HepG2 (cell line): ENCODE measurements around the gene SPRR2F. TPM values are rescaled to one million over a fixed set of nuclear protein-coding genes. Genes with fewer than 3 reads are reported as not detected.
"Not testable (repeated sequence)": the region's sequence is repeated elsewhere in the genome, so short reads cannot be mapped to it uniquely, and the experiment has no call there.

Experiments used
- ATAC-seq: fragments of 200-7000 bp; cut with Tn5 transposase; 3 replicates; pipeline ENCODE4 v1.9.1; 2020; ENCODE audit warnings: mild to moderate bottlenecking, moderate library complexity
- BruUV-seq: library from RNA; stranded (reverse); fragments of 400-500 nt; replicated peaks from 2 replicates; lab custom pipeline; 2021; lab: Mats Ljungman, UMichigan
- CTCF ChIA-PET: fragments of 300-600 bp; formaldehyde crosslinking; extraction: SDS; loops from one replicate; lab custom pipeline; 2021; ENCODE audit warnings: low total read pairs, inconsistent platforms, low intra/inter-chr PET ratio; lab: Yijun Ruan, JAX
- POLR2A ChIA-PET: fragments of 350-600 bp; sonication (Branson Sonifier 250); formaldehyde crosslinking; loops from one replicate; lab custom pipeline; 2020; ENCODE audit warnings: antibody characterized with exemption, inconsistent platforms; lab: Yijun Ruan, JAX
- DNase-seq: peaks from one replicate; pipeline ENCODE4 v3.0.0-alpha.2; 2015; ENCODE audit warnings: low spot score
- FAIRE-seq: peaks from 3 replicates; lab custom pipeline; 2011; peaks lifted over from hg19 to GRCh38; lab: Jason Lieb, UNC
- H2AFZ ChIP-seq: one replicate; pipeline ENCODE4 v1.6.1; 2011; ENCODE audit warnings: low read length, inconsistent platforms
- H3K27ac ChIP-seq: fragments of 300-600 bp; 3 replicates; pipeline ENCODE4 v1.8.0; 2011; ENCODE audit warnings: mixed run types, mild to moderate bottlenecking, mixed read lengths, low read length, inconsistent platforms; ENCODE audit not compliant: insufficient read depth; ENCODE audit errors: extremely low read length
- H3K27me3 ChIP-seq, 2 experiments: fragments of 200-600 bp in 1 of 2; 2 replicates in 1 of 2; 3 replicates in 1 of 2; pipeline versions ENCODE4 v1.6.0 to v1.8.0; 2011; ENCODE audit warnings: low read length in 2 of 2, mild to moderate bottlenecking in 2 of 2, moderate library complexity in 2 of 2, inconsistent platforms in 1 of 2; ENCODE audit not compliant: insufficient read depth in 2 of 2, control insufficient read depth in 1 of 2
- H3K36me3 ChIP-seq, 2 experiments: fragments of 200-600 bp in 1 of 2; replicated peaks in 1 of 2; 2 replicates in 1 of 2; 3 replicates in 1 of 2; pipeline versions ENCODE4 v1.5.1 to v1.8.0; 2011; ENCODE audit warnings: low read length in 2 of 2, inconsistent platforms in 1 of 2; ENCODE audit not compliant: insufficient read depth in 2 of 2, control insufficient read depth in 1 of 2
- H3K4me1 ChIP-seq: 2 replicates; pipeline ENCODE4 v1.5.1; 2012; ENCODE audit warnings: low read length, inconsistent platforms; ENCODE audit not compliant: insufficient read depth
- H3K4me2 ChIP-seq: 2 replicates; pipeline ENCODE4 v1.6.0; 2011; ENCODE audit warnings: low read depth, low read length, inconsistent platforms
- H3K4me3 ChIP-seq, 3 experiments: fragments of 200-600 bp in 1 of 3; sonication (generic), shearing (Covaris generic) in 1 of 3; replicated peaks in 1 of 3; 2 replicates each; pipeline ENCODE4 v1.5.1; 2011 to 2016; ENCODE audit warnings: low read length in 3 of 3, inconsistent platforms in 2 of 3, low read depth in 2 of 3, mild to moderate bottlenecking in 2 of 3, control low read depth in 1 of 3, mixed read lengths in 1 of 3; ENCODE audit not compliant: insufficient read depth in 1 of 3
- H3K79me2 ChIP-seq: one replicate; pipeline ENCODE4 v1.6.1; 2011; ENCODE audit warnings: low read length, inconsistent platforms; ENCODE audit not compliant: insufficient read depth
- H3K9ac ChIP-seq: 2 replicates; pipeline ENCODE4 v1.6.0; 2011; ENCODE audit warnings: mild to moderate bottlenecking, low read depth, low read length, inconsistent platforms; ENCODE audit not compliant: insufficient read depth
- H3K9me3 ChIP-seq: 2 replicates; pipeline ENCODE4 v1.5.1; 2012; ENCODE audit warnings: mild to moderate bottlenecking, low read length
- H4K20me1 ChIP-seq: 2 replicates; pipeline ENCODE4 v1.6.0; 2011; ENCODE audit warnings: inconsistent platforms, mild to moderate bottlenecking, low read length, moderate library complexity; ENCODE audit not compliant: insufficient read depth
- NAIF1 ChIP-seq: sonication (generic); formaldehyde crosslinking; IDR thresholded peaks from 2 replicates; pipeline ENCODE4 v1.5.0; 2020; ENCODE audit warnings: mild to moderate bottlenecking, missing genetic modification reagents, borderline replicate concordance
- NR0B2 ChIP-seq: sonication (generic); formaldehyde crosslinking; IDR thresholded peaks from 2 replicates; pipeline ENCODE4 v1.4.0; 2020; ENCODE audit warnings: mild to moderate bottlenecking, missing genetic modification reagents
- ZSCAN20 ChIP-seq: sonication (generic); formaldehyde crosslinking; IDR thresholded peaks from 2 replicates; pipeline ENCODE4 v1.4.0; 2020; ENCODE audit warnings: missing genetic modification reagents, mild to moderate bottlenecking, borderline replicate concordance
- WGBS: methylation state at CpG from one replicate; pipeline ENCODE4 v1.1.6; 2017; ENCODE audit warnings: low lambda C conversion rate; 5-methylcytosine and 5-hydroxymethylcytosine counted together
- in situ Hi-C: cut with HindIII; loops from 2 replicates; pipeline ENCODE4 v1.10.0; 2017; ENCODE audit warnings: low pct_unique_long_range_greater_than_20kb; ENCODE audit not compliant: extremely low pct_ligation_motif_present
- intact Hi-C: fragments of 100-400 bp; cut with micrococcal nuclease; formaldehyde crosslinking; loops from one replicate; pipeline ENCODE4 v1.10.0; 2022; ENCODE audit not compliant: unreplicated experiment
- polyA plus RNA-seq, 8 experiments: library from polyadenylated mRNA; depleted of rRNA in 3 of 8; stranded (reverse) in 7 of 8; unstranded in 1 of 8; fragments of >200 nt; fragmentation: Illumina TruSeq in 4 of 8; extraction: Trizol in 4 of 8; gene quantifications; 2 replicates each; pipeline versions ENCODE4 v1.2.1 to v1.2.3, GENCODE V29; 2011 to 2016; ENCODE audit warnings: low read depth in 4 of 8, missing spikeins in 1 of 8, mixed read lengths in 1 of 8; ENCODE audit not compliant: insufficient read depth in 1 of 8
- total RNA-seq, 5 experiments: library from RNA; depleted of rRNA; stranded (reverse); fragments of >200 nt; fragmentation: Illumina TruSeq; extraction: Trizol; gene quantifications; 2 replicates each; pipeline ENCODE4 v1.2.3, GENCODE V29; 2016; ENCODE audit warnings: low read depth in 1 of 5

Gene SPRR2F
- total and polyA plus RNA-seq, 2 of the 13 experiments (the other 11 are each of a cell fraction or from before 2014, with no cell fraction given), result not detected

GRCh38 chr1:153127296-153127695 is 14.0 kb upstream of the SPRR2F start:
- TF ChIP-seq NAIF1 (CRISPR knock-in tag) (no peak), ZSCAN20 (CRISPR knock-in tag) (no peak)
- TF ChIP-seq, all 625 proteins: peak for 0
- Histone ChIP-seq H3K79me2 (no peaks in the 10 kb centered on the region), H3K4me1 (no peaks in the 10 kb centered on the region), H3K27me3 (no peaks in the 10 kb centered on the region), H3K9ac (no peak overlapping the region), H3K36me3 (no peaks in the 10 kb centered on the region), H4K20me1 (no peaks in the 10 kb centered on the region), H3K9me3 (no peaks in the 10 kb centered on the region), H3K4me3 (no peak overlapping the region), H3K27ac (no peak overlapping the region), H3K4me2 (no peak overlapping the region), H2AFZ (no peak overlapping the region)
- in situ Hi-C loops, result no loop called here
- no TSS peak for BruUV-seq
- ChIA-PET CTCF (no interaction called here), POLR2A (no interaction called here)
- FAIRE-seq, result no peak
- DNase-seq, result no peak
- intact Hi-C loops, result no loop called here
- ATAC-seq, result no peak
- WGBS, result 7% methylated on average over 2 of the region's 2 CpGs

GRCh38 chr1:153125536-153125935 is 12.2 kb upstream of the SPRR2F start:
- H3K4me2 ChIP-seq, result no peak overlapping the region
- H3K4me3 ChIP-seq, result no peak overlapping the region
- FAIRE-seq, result no peak
- H3K27me3 ChIP-seq, result no peaks in the 10 kb centered on the region
- intact Hi-C loops, result no loop called here
- H4K20me1 ChIP-seq, result no peaks in the 10 kb centered on the region
- 33% methylated on average over 1 of the region's 1 CpG for WGBS
- BruUV-seq, result no TSS peak
- no peak for TF ChIP-seq NR0B2
- TF ChIP-seq, all 625 proteins: peak for 0
- H3K9me3 ChIP-seq, result no peaks in the 10 kb centered on the region
- no peaks in the 10 kb centered on the region for H3K79me2 ChIP-seq
- no peak overlapping the region for H3K9ac ChIP-seq
- H3K36me3 ChIP-seq, result no peaks in the 10 kb centered on the region
- no peaks in the 10 kb centered on the region for H3K4me1 ChIP-seq
- ChIA-PET CTCF (no interaction called here), POLR2A (no interaction called here)
- no peak overlapping the region for H3K27ac ChIP-seq
- H2AFZ ChIP-seq, result no peak overlapping the region
- DNase-seq, result no peak
- in situ Hi-C loops, result no loop called here
- ATAC-seq, result no peak

GRCh38 chr1:153123793-153124192 is 10.5 kb upstream of the SPRR2F start:
- H3K27me3 ChIP-seq, H3K36me3 ChIP-seq, POLR2A ChIA-PET, CTCF ChIA-PET, intact Hi-C loops, H3K4me1 ChIP-seq, H2AFZ ChIP-seq, H3K79me2 ChIP-seq, H3K4me2 ChIP-seq, in situ Hi-C loops, H3K4me3 ChIP-seq, FAIRE-seq, ATAC-seq, H3K9me3 ChIP-seq, H4K20me1 ChIP-seq, BruUV-seq, DNase-seq, H3K9ac ChIP-seq, H3K27ac ChIP-seq: not testable (repeated sequence)
- 21% methylated on average over 8 of the region's 8 CpGs for WGBS
